Spleen (tissue), 7 donors: ENCODE results near the gene DMWD.

ENCODE experiments used
- CTCF ChIP-seq, 11 experiments: fragments of 200-600 bp in 7 of 11; fragments of 450-650 bp in 4 of 11; sonication (generic) in 4 of 11; IDR thresholded peaks in 8 of 11; conservative IDR thresholded peaks in 3 of 11; 1 replicate in 7 of 11; 2 replicates in 4 of 11; pipeline versions ENCODE4 v1.4.0 to v1.8.0; 2016 to 2021; ENCODE audit warnings: antibody characterized with exemption in 11 of 11, inconsistent platforms in 4 of 11, mild to moderate bottlenecking in 1 of 11
- POLR2A ChIP-seq, 3 donors: fragments of 450-650 bp; IDR thresholded peaks; one replicate each; pipeline ENCODE4 v1.5.1; 2017; ENCODE audit warnings: antibody characterized with exemption in 3 of 3, mild to moderate bottlenecking in 1 of 3
- donor health status: DM: no; HTN: no; CAD: no; lungs with moderate emphysema.
- donor health status: DM: no; HTN: no; CAD: no.
- donor health status: DM: no; HTN: no; CAD: no.

DNA sequence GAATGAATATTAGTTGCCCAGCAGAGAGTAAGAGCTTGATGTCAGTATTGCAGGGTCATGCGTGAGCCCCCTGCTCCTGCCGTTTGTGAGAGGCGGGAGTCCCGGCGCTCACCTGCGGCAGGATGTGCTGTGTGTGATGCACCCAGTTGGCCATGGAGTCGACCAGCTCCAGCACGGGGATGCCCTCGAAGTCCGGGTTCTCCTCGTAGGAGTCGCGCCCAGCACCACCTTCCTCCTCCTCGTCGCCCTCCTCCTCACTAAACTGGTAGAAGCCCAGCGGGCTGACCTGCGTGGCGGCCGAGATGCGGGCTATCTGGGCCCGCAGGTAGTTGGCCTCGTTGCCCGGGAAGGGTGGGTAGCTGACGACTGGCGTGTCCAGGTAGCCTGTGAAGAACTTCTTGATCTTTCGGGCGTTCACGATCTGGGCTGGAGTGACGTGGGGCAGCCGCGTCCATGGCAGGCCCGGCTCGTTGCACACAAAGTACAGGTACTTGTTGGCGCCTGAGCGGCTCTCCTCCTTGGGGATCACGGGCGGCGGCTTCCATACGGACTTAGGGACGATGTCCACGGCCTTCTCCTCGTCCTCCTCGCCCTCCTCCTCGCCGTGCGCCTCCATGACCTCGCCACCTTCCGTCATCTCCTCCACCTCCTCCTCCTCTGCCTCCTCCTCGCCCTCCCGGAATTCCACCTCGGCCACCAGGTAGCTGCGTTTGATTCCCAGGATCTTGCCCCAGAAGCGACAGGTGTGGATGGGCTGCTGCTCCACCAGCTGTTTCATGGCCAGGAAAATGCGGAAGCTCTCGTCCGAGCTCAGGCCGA lies 11.7 kb upstream of the DMWD start:
- TF ChIP-seq CTCF (IDR thresholded peaks at IDR 0.05 in 8 of 11, conservative IDR thresholded peaks at IDR 0.05 in 3 of 11), result no peak
- TF ChIP-seq POLR2A (IDR thresholded peaks at IDR 0.05), result no peak
